ENCODE data around the gene BMPR1A.

DNA sequence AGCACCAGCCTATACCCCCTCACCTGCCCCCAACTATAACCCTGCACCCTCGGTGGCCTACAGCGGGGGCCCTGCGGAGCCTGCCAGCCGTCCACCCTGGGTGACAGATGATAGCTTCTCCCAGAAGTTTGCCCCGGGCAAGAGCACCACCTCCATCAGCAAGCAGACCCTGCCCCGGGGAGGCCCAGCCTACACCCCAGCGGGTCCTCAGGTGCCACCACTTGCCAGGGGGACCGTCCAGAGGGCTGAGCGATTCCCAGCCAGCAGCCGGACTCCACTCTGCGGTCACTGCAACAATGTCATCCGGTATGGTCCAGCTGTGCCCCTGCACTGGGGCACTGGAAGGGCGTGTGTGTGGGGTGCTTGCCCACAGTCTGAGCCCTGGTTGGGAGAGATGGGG is 40.0 kb upstream of the BMPR1A start:
- TF ChIP-seq, protein P1, sequence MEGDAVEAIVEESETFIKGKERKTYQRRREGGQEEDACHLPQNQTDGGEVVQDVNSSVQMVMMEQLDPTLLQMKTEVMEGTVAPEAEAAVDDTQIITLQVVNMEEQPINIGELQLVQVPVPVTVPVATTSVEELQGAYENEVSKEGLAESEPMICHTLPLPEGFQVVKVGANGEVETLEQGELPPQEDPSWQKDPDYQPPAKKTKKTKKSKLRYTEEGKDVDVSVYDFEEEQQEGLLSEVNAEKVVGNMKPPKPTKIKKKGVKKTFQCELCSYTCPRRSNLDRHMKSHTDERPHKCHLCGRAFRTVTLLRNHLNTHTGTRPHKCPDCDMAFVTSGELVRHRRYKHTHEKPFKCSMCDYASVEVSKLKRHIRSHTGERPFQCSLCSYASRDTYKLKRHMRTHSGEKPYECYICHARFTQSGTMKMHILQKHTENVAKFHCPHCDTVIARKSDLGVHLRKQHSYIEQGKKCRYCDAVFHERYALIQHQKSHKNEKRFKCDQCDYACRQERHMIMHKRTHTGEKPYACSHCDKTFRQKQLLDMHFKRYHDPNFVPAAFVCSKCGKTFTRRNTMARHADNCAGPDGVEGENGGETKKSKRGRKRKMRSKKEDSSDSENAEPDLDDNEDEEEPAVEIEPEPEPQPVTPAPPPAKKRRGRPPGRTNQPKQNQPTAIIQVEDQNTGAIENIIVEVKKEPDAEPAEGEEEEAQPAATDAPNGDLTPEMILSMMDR (conservative IDR thresholded peaks at IDR 0.05; ENCODE audit: low read length): no peak
- no peak for TF ChIP-seq EZH2phosphoT487 (IDR thresholded peaks at IDR 0.05; ENCODE audit: borderline replicate concordance)

All from Loucy (cell line).